Brain pericyte (primary cell): Measurements from ENCODE around the gene DLL1.

Experiments
- DNase-seq: peaks from one replicate; pipeline ENCODE4 v3.0.0-alpha.2; 2012; ENCODE audit warnings: low read depth, low spot score

Gene DLL1

DNA sequence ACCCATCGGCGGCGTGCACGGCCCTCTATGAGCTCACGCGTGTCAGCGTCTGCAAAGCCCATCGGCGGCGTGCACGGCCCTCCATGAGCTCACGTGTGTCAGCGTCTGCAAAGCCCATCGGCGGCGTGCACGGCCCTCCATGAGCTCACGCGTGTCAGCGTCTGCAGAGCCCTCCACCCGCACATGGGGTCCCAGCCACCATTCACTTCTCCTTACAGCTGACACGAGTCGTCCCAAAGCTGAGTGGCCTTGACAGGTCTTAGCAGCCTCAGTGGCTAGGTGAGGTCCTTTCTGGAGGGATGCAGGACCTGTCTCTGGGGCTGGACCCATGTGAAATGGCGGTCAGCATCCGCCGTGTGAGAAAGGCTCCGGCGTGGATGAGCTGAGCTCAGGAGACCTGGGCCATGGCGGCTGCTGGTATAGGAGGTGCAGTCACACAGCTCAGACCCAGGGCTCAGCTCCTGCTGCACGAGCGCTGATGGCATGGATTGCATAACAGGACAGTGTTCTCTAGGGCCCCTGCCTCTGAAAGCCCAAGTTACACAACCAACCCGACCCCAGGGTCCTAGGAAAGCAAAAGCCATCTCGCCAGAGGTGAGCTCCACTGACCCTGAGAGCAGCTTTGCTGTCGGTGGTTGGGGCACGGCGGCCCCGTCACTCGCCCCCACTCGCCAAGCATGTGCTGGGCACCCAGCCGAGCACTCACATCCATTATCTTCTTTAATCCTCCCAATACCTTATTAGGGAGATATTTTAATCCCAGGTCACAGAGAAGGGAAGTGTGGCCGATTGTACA, 38.9 kb downstream of the DLL1 start:
- no peak for DNase-seq

- no peak for DNase-seq
Measured at GRCh38 chr6:170250981-170251775, 39.7 kb downstream of the DLL1 start.

- no peak for DNase-seq
Measured at GRCh38 chr6:170250455-170250854, 40.4 kb downstream of the DLL1 start.

- DNase-seq: no peak
Measured at GRCh38 chr6:170249817-170250216, 41.1 kb downstream of the DLL1 start.

GRCh38 chr6:170248861-170249600, 41.8 kb downstream of the DLL1 start:
- DNase-seq: no peak

- no peak for DNase-seq
Measured at GRCh38 chr6:170248111-170248805, 42.6 kb downstream of the DLL1 start.

DNA sequence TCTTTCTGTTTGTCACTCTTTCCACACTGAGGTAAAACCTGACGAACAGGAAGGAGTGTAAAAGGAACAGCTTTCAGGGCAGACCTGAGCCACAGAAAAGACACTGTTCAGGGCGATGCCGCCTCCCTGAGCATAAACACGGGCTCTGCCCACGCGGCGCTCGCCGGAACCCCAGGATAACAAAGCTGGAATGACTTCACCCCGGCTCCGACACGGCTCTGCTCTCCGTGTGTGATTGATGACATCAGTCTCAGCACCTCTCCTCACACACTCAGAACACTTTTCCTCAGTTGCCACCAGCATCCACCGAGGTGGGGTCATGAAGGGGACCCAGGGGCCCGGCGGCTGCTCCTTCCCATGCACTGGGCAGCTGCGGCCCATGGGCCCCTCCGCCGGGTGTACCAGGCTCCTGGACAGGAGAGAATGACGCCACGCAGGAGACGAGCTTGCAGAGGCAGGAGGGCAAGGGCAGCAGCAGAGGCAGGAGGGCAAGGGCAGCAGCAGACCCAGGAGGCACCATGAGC, 43.6 kb downstream of the DLL1 start:
- no peak for DNase-seq

DNA sequence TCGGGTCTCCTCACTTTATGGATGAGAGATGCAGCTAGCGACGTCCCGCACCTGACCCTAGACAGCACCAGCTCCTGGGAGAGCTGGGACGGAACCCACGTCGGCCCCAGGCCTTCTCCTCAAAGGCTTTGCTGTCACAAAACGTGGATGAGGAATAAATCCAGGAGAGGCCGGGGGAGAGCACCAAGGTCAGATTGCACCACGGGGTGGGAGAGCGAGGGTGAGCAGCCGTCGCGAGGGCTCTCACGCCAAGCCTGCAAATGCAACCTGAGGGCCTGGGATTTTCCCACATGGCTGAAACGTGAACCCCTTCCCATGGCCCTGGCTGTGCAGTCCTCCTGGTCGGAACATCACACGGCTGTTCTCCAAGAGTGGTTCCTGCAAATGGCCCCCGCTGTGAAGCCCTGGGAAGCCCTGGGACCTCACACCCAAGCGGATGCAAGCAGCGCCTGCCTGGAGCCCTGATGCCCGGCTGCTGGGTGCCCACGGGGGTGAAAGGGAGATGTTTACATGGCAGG, 45.3 kb downstream of the DLL1 start:
- DNase-seq: no peak

DNA sequence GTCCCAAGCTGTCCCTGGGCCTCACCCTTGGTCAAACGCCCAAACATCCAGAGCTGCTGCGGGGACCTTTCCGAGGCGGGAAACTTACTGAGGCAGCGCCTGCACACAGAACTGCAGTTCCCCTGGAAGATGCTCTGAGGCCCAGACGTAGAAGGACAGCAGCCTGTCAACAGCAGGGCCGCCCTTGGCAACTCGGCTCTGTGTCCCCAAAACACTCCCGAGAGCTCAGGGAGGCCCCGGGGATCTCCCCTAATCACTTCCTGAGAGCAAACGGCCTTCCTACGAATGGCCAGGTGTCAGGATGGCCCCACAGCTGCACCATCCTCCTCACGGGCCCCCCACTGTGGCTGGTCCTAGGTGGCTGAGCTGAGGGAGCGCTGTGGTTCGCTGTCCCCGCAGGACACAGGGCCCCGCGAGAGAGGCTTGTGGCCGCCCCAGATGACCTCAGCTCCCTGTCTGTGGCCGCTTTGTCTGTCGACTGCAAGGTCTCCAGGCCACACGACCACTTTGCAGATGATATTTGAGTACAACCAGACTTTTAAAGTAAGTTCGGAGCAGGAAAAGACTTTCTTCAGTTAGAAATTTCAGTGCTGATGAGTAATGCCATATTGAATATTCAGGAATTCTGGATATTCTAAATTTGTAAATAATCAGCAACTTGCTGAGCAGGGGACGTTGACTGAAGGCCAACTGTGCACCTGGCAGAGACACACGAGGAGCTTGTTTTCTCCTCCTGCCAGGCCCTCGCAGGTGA, 46.0 kb downstream of the DLL1 start:
- no peak for DNase-seq

- DNase-seq: no peak
Measured at GRCh38 chr6:170243791-170244291, 47.0 kb downstream of the DLL1 start.

- DNase-seq: no peak
Measured at GRCh38 chr6:170243386-170243785, 47.5 kb downstream of the DLL1 start.

- DNase-seq: no peak
Measured at GRCh38 chr6:170238741-170239565, 51.9 kb downstream of the DLL1 start.

GRCh38 chr6:170237999-170238740, 52.7 kb downstream of the DLL1 start:
- no peak for DNase-seq

- DNase-seq: no peak
Measured at GRCh38 chr6:170236131-170236836, 54.6 kb downstream of the DLL1 start.

DNA sequence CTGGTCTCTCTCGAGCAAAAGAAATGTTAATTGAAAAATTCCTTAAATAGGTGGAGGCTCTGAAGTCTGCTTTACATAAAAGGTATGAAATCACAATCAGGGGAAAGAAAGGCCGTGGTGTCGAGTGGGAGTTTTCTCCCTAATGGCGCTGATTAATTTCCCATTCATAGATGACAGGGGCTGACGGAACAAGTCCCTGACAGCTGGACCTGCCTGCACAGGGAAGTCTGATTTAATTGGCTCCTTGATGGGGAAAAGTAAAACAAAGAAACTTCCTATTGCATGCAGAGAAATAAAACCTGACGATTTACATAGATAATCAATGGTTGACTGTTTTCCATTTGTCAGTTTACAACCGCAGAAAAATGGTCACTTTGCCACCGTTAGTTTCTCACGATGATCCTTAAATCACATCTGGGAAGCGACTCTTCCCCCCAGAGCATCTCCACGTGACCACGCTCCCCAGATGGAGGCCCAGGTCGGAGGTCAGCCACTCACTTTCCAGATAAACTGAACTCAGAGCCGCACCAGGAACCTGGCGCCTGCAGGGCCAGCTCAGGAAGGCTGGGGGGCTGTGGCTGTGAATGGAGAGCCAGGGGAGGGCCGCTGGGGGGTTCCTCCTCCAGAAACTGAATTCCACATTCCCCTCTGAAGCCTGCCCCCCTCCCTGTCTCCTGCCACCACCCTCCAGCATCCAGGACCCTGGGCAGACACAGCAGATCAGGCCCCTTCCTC, 55.3 kb downstream of the DLL1 start:
- no peak for DNase-seq

- DNase-seq: no peak
Measured at GRCh38 chr6:170234419-170234818, 56.5 kb downstream of the DLL1 start.
